CD14-positive monocyte (primary cell): Measurements from ENCODE around the gene NKAIN2. TPM values are rescaled to one million over a fixed set of nuclear protein-coding genes. Genes with fewer than 3 reads are reported as not detected.

Experiments
- DNase-seq, 3 donors: peaks; one replicate each; pipeline ENCODE4 v3.0.0-alpha.2; 2011 to 2022
- H2AFZ ChIP-seq: 2 replicates; pipeline ENCODE4 v1.6.0; 2012; ENCODE audit warnings: mild to moderate bottlenecking, low read depth, low read length, inconsistent platforms; ENCODE audit not compliant: insufficient read depth, poor library complexity, severe bottlenecking
- H3K27ac ChIP-seq, 2 donors: 1 replicate in 1 of 2; 2 replicates in 1 of 2; pipeline ENCODE4 v1.5.1; 2012 to 2013; ENCODE audit warnings: low read length in 2 of 2, control low read depth in 1 of 2, inconsistent platforms in 1 of 2, low read depth in 1 of 2, mild to moderate bottlenecking in 1 of 2
- H3K27me3 ChIP-seq, 2 donors: one replicate each; pipeline versions ENCODE4 v1.6.0 to v1.6.1; 2011 to 2013; ENCODE audit warnings: low read length in 2 of 2; ENCODE audit not compliant: control insufficient read depth in 2 of 2, insufficient read depth in 2 of 2
- H3K36me3 ChIP-seq, 2 donors: replicated peaks in 1 of 2; 1 replicate in 1 of 2; 2 replicates in 1 of 2; pipeline versions ENCODE4 v1.5.1 to v1.6.1; 2012 to 2013; ENCODE audit warnings: low read length in 2 of 2, control low read depth in 1 of 2, inconsistent platforms in 1 of 2, mild to moderate bottlenecking in 1 of 2; ENCODE audit not compliant: insufficient read depth in 2 of 2, control insufficient read depth in 1 of 2
- H3K4me1 ChIP-seq, 2 donors: 1 replicate in 1 of 2; 2 replicates in 1 of 2; pipeline versions ENCODE4 v1.5.1 to v1.6.1; 2012 to 2013; ENCODE audit warnings: low read length in 2 of 2, control low read depth in 1 of 2, inconsistent platforms in 1 of 2, mild to moderate bottlenecking in 1 of 2, moderate library complexity in 1 of 2; ENCODE audit not compliant: insufficient read depth in 2 of 2, control insufficient read depth in 1 of 2
- H3K4me2 ChIP-seq: replicated peaks from 2 replicates; pipeline ENCODE3; 2012; ENCODE audit warnings: low read length, moderate library complexity, mild to moderate bottlenecking; ENCODE audit not compliant: poor library complexity, severe bottlenecking; ENCODE audit errors: extremely low read depth
- H3K4me3 ChIP-seq, 3 experiments: fragments of 200-600 bp in 1 of 3; sonication (generic) in 1 of 3; replicated peaks in 1 of 3; 1 replicate in 2 of 3; 2 replicates in 1 of 3; pipeline ENCODE4 v1.5.1; 2011 to 2013; ENCODE audit warnings: low read length in 3 of 3, mild to moderate bottlenecking in 3 of 3, control low read depth in 2 of 3, low read depth in 2 of 3, inconsistent platforms in 1 of 3, moderate library complexity in 1 of 3
- H3K79me2 ChIP-seq: 2 replicates; pipeline ENCODE4 v1.6.0; 2012; ENCODE audit warnings: mild to moderate bottlenecking, control low read depth, inconsistent platforms, low read length, moderate library complexity; ENCODE audit not compliant: insufficient read depth
- H3K9ac ChIP-seq: 2 replicates; pipeline ENCODE4 v1.6.0; 2017; ENCODE audit warnings: low read length, mild to moderate bottlenecking; ENCODE audit not compliant: insufficient read depth, poor library complexity, severe bottlenecking
- H3K9me3 ChIP-seq, 2 donors: replicated peaks in 1 of 2; 1 replicate in 1 of 2; 2 replicates in 1 of 2; pipeline versions ENCODE4 v1.5.1 to v1.6.1; 2012 to 2013; ENCODE audit warnings: low read length in 2 of 2, control low read depth in 1 of 2; ENCODE audit not compliant: control insufficient read depth in 1 of 2, insufficient read depth in 1 of 2
- H4K20me1 ChIP-seq: 2 replicates; pipeline ENCODE4 v1.6.0; 2012; ENCODE audit warnings: mild to moderate bottlenecking, low read length, control low read depth, moderate library complexity; ENCODE audit not compliant: insufficient read depth
- H3K27ac Mint-ChIP-seq, 7 donors: one replicate each; pipeline ENCODE4 v1.8.0; 2020; ENCODE audit warnings: mild to moderate bottlenecking in 7 of 7, mixed read lengths in 7 of 7, moderate library complexity in 6 of 7, inconsistent platforms in 2 of 7
- H3K27me3 Mint-ChIP-seq, 3 donors: one replicate each; pipeline ENCODE4 v1.8.0; 2021 to 2022; ENCODE audit warnings: low read depth in 3 of 3, mild to moderate bottlenecking in 3 of 3, mixed read lengths in 3 of 3, moderate library complexity in 3 of 3, inconsistent platforms in 1 of 3
- H3K36me3 Mint-ChIP-seq, 2 donors: one replicate each; pipeline ENCODE4 v1.8.0; 2020; ENCODE audit warnings: mixed read lengths in 2 of 2, inconsistent platforms in 1 of 2, mild to moderate bottlenecking in 1 of 2
- H3K4me1 Mint-ChIP-seq: one replicate; pipeline ENCODE4 v1.8.0; 2020; ENCODE audit warnings: mild to moderate bottlenecking, mixed read lengths
- H3K4me3 Mint-ChIP-seq, 2 donors: one replicate each; pipeline ENCODE4 v1.8.0; 2020; ENCODE audit warnings: mild to moderate bottlenecking in 2 of 2, mixed read lengths in 2 of 2, moderate library complexity in 1 of 2
- H3K9me3 Mint-ChIP-seq, 7 donors: one replicate each; pipeline ENCODE4 v1.8.0; 2020 to 2022; ENCODE audit warnings: mixed read lengths in 7 of 7, mild to moderate bottlenecking in 6 of 7, moderate library complexity in 6 of 7, inconsistent platforms in 2 of 7
- WGBS: methylation state at CpG from one replicate; pipeline ENCODE4 v1.1.5; 2013; ENCODE audit warnings: missing lambda C conversion rate; ENCODE audit not compliant: insufficient coverage; 5-methylcytosine and 5-hydroxymethylcytosine counted together
- intact Hi-C, 2 donors: fragments of 100-400 bp; cut with micrococcal nuclease; formaldehyde crosslinking; loops; one replicate each; pipeline versions ENCODE4 v1.15.0 to v1.15.1; 2023
- polyA plus RNA-seq, 3 donors: library from polyadenylated mRNA; depleted of rRNA in 1 of 3; unstranded in 2 of 3; stranded (reverse) in 1 of 3; fragments of 300-500 nt in 2 of 3; fragments of >200 nt in 1 of 3; fragmentation: Illumina TruSeq in 2 of 3; gene quantifications; 1 replicate in 2 of 3; 2 replicates in 1 of 3; pipeline ENCODE4 v1.2.3, GENCODE V29; 2012 to 2021
- TF ChIP-seq, protein P1 (sequence below): fragments of 200-600 bp; IDR thresholded peaks from one replicate; pipeline ENCODE4 v1.8.0; 2022; ENCODE audit warnings: antibody characterized with exemption, mild to moderate bottlenecking

Gene NKAIN2
- polyA plus RNA-seq, 3 donors, result not detected

- Mint-ChIP-seq H3K27me3 (peaks cover 0 to 2% (median 1%) of the 10 kb centered on the region in 3 donors), H3K4me1 (peaks cover 17% of the 10 kb centered on the region), H3K9me3 (peaks cover 0 to 3% (median 0%) of the 10 kb centered on the region in 7 donors), H3K27ac (no peak overlapping the region), H3K36me3 (no peaks in the 10 kb centered on the region), H3K4me3 (no peak overlapping the region)
- Histone ChIP-seq H3K9me3 (no peaks in the 10 kb centered on the region), H4K20me1 (no peaks in the 10 kb centered on the region), H3K36me3 (no peaks in the 10 kb centered on the region), H2AFZ (no peak overlapping the region), H3K79me2 (no peaks in the 10 kb centered on the region), H3K27me3 (no peaks in the 10 kb centered on the region), H3K4me2 (peak overlapping the region; percentile 13), H3K9ac (no peak overlapping the region), H3K27ac (no peak overlapping the region), H3K4me1 (peaks cover 19 to 21% of the 10 kb centered on the region in 2 donors), H3K4me3 (no peak overlapping the region)
- TF ChIP-seq, protein P1, sequence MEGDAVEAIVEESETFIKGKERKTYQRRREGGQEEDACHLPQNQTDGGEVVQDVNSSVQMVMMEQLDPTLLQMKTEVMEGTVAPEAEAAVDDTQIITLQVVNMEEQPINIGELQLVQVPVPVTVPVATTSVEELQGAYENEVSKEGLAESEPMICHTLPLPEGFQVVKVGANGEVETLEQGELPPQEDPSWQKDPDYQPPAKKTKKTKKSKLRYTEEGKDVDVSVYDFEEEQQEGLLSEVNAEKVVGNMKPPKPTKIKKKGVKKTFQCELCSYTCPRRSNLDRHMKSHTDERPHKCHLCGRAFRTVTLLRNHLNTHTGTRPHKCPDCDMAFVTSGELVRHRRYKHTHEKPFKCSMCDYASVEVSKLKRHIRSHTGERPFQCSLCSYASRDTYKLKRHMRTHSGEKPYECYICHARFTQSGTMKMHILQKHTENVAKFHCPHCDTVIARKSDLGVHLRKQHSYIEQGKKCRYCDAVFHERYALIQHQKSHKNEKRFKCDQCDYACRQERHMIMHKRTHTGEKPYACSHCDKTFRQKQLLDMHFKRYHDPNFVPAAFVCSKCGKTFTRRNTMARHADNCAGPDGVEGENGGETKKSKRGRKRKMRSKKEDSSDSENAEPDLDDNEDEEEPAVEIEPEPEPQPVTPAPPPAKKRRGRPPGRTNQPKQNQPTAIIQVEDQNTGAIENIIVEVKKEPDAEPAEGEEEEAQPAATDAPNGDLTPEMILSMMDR, result no peak
- DNase-seq, result no peak
- intact Hi-C loops, result no loop called here
- no CpG with 5 or more reads among the region's 3 CpGs for WGBS
Observed at GRCh38 chr6:124536842-124537191, 733.2 kb downstream of the NKAIN2 start.

- Mint-ChIP-seq H3K4me1 (peaks cover 17% of the 10 kb centered on the region), H3K4me3 (no peak overlapping the region), H3K27me3 (peaks cover 0 to 1% (median 0%) of the 10 kb centered on the region in 3 donors), H3K27ac (peak overlapping the region in 1 of 7 donors; percentile 58), H3K9me3 (peaks cover 0 to 2% (median 0%) of the 10 kb centered on the region in 7 donors), H3K36me3 (no peaks in the 10 kb centered on the region)
- intact Hi-C loops, result no loop called here
- peak; percentile 7 to 49 (median 9) for DNase-seq
- Histone ChIP-seq H3K4me2 (no peak overlapping the region), H3K4me3 (no peak overlapping the region), H3K79me2 (no peaks in the 10 kb centered on the region), H3K27ac (no peak overlapping the region), H2AFZ (no peak overlapping the region), H4K20me1 (no peaks in the 10 kb centered on the region), H3K4me1 (peaks cover 19 to 21% of the 10 kb centered on the region in 2 donors), H3K9ac (no peak overlapping the region), H3K27me3 (no peaks in the 10 kb centered on the region), H3K36me3 (no peaks in the 10 kb centered on the region), H3K9me3 (no peaks in the 10 kb centered on the region)
- TF ChIP-seq, protein P1, result no peak
Observed at GRCh38 chr6:124539096-124539495, 735.4 kb downstream of the NKAIN2 start.
